ENCODE data around the gene DGKI.

- TF ChIP-seq, protein P1, sequence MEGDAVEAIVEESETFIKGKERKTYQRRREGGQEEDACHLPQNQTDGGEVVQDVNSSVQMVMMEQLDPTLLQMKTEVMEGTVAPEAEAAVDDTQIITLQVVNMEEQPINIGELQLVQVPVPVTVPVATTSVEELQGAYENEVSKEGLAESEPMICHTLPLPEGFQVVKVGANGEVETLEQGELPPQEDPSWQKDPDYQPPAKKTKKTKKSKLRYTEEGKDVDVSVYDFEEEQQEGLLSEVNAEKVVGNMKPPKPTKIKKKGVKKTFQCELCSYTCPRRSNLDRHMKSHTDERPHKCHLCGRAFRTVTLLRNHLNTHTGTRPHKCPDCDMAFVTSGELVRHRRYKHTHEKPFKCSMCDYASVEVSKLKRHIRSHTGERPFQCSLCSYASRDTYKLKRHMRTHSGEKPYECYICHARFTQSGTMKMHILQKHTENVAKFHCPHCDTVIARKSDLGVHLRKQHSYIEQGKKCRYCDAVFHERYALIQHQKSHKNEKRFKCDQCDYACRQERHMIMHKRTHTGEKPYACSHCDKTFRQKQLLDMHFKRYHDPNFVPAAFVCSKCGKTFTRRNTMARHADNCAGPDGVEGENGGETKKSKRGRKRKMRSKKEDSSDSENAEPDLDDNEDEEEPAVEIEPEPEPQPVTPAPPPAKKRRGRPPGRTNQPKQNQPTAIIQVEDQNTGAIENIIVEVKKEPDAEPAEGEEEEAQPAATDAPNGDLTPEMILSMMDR (conservative IDR thresholded peaks at IDR 0.05; ENCODE audit: low read depth, low read length), result no peak
- TF ChIP-seq CEBPB (IDR thresholded peaks at IDR 0.05; ENCODE audit: low read depth, low read length) (no peak), FOS (IDR thresholded peaks at IDR 0.05; ENCODE audit: low read depth, low read length) (no peak), POLR2A (IDR thresholded peaks at IDR 0.05; ENCODE audit: low read depth, low read length) (no peak), MAZ (IDR thresholded peaks at IDR 0.05; ENCODE audit: borderline replicate concordance, low read depth, low read length) (no peak), RAD21 (IDR thresholded peaks at IDR 0.05; ENCODE audit: low read length) (no peak), MAFK (IDR thresholded peaks at IDR 0.05; ENCODE audit: low read depth, low read length) (no peak), BHLHE40 (IDR thresholded peaks at IDR 0.05; ENCODE audit: low read depth, low read length) (no peak), SMC3 (IDR thresholded peaks at IDR 0.05; ENCODE audit: low read depth, low read length) (no peak), CHD1 (IDR thresholded peaks at IDR 0.05; ENCODE audit: low read depth, low read length) (no peak), USF2 (IDR thresholded peaks at IDR 0.05; ENCODE audit: low read depth, low read length) (no peak), RCOR1 (IDR thresholded peaks at IDR 0.05; ENCODE audit: insufficient replicate concordance, low read length) (no peak), MXI1 (IDR thresholded peaks at IDR 0.05; ENCODE audit: borderline replicate concordance, low read depth, low read length) (no peak)
Observed at GRCh38 chr7:137787301-137787976, 59.3 kb downstream of the DGKI start.
